Measurements from ENCODE around the gene C20orf173.
"Not testable (repeated sequence)": the region's sequence is repeated elsewhere in the genome, so short reads cannot be mapped to it uniquely, and the experiment has no call there.

The C20orf173 gene, protein sequence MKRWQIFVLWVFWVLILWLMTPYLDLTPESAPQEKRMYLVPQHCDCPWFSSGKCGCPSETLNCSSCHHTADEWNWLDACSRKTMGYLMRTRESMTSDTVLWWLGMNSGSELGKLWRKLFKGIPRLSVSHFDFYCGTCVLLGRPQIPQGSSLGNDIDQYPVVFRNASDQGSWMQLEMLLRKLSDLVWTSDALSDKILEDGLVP

DNA sequence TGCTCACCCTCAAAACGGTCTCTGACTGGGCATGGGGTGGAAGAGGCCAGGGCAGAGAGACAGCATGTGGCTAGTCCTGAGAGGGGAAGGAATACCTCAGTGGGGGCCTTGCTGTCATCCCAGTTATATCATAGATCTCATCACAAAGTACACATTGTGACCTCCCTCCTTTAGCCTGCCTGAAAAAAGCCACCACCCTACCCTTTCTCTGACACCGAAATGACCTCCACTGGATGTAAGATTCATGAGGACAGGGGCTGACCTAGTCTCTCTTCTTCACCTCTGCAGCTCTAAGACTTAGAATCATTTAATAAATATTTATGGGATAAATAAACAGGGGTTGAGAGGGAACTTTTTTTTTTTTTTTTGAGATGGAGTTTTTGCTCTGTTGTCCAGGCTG is at the start of gene C20orf173:
C20orf173 (minus strand) TSS at position 101 of the 400 bp plus-strand sequence. CDS start 279 bp downstream, outside the sequence.
- no peak for DNase-seq

GRCh38 chr20:35579196-35579595 is 49.7 kb upstream of the C20orf173 start:
- DNase-seq, result no peak

- no peak for DNase-seq
These were observed 49.0 kb upstream of the C20orf173 start for GRCh38 chr20:35578469-35578868.

DNA sequence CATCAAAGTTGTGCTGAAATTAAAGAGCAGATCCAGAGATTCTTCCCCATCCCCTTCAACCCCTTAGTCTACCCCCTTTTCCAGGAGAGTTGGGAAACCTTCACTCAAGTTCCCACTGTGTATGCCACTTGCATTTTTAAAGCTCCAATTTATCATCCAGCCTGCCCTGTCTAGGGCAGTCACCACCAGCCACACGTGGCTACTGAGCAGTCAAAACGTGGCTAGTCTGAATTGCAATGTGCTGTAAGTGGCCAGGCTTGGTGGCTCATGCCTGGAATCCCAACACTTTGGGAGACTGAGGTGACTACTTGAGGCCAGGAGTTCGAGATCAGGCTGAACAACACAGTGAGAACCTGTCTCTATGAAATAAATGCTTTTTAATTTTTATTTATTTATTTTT is 47.4 kb upstream of the C20orf173 start:
- DNase-seq, result no peak

DNA sequence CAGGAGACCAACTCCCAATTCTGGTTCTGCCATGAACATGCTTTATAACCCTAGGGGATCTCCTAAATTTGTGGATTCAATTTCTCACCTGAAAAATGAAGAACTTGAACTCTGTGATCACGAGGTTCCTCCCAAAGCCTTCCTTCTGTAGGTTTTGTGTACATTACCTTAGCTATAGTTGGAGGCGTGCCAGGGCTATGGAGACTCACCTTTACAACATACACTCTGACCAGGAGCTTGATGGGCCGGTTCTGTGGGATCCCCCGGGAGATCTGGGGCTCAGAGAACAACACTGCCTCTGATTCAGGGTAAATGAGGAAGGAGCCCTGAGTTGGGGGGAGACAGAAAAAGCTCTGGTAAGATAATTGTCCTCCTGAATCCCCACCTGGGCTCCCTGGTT is 46.5 kb upstream of the C20orf173 start:
- DNase-seq, result no peak

DNA sequence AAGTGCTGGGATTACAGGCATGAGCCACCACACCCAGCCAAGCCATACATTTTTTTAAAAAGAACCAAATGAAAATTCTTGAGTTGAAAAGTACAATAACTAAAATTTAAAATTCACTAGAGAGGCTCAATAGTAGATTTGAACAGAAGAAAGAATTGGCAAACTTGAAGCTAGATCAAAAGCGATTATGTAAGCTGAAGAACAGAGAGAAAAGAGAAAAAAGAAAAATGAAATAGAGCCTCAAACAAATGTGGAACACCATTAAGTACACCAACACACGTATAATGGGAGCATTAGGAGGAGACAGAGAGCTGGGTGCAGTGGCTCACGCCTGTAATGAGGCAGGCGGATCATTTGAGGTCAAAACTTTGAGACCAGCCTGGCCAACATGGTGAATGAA is 43.4 kb upstream of the C20orf173 start:
- no peak for DNase-seq

DNA sequence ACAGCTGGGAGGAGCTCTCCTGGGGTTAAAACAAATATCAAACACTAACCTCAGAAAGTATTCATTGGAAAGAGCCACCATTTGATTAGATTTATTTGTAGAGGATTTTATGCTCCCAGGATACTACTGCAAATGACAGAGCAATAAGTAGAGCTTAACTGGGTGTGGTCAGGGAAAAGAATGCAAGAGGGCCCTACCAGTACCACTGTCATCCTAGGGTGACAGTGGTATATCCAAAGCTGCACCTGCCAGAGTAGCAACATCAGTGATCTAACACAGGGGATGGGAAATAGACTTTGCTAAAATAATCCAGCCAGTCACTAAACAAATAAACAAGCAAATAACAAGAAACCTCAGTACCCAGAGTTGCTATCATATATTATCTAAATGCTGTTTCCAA is 42.1 kb upstream of the C20orf173 start:
- DNase-seq, result no peak

- no peak for DNase-seq
These were observed 39.2 kb upstream of the C20orf173 start for GRCh38 chr20:35568645-35569044.

DNA sequence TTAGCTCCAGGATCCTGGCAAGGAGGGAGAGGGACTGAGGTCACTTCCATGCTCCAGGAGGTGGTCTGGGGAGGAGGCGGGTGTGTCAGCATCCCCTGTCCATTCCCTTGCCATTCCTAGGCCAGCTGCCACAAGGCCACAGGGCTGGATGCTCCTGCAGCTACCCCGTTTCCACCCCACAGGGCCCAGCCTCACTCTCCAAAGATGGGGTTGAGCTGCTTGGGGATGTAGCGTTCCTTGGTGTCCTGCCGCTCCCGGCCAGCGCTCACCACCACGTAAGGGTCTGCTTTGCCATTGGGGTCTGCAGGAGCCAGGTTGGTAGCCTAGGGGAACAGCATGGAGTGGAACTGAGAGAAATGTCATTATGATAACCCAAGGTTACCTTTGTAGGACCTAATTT is 35.5 kb upstream of the C20orf173 start:
- no peak for DNase-seq

DNA sequence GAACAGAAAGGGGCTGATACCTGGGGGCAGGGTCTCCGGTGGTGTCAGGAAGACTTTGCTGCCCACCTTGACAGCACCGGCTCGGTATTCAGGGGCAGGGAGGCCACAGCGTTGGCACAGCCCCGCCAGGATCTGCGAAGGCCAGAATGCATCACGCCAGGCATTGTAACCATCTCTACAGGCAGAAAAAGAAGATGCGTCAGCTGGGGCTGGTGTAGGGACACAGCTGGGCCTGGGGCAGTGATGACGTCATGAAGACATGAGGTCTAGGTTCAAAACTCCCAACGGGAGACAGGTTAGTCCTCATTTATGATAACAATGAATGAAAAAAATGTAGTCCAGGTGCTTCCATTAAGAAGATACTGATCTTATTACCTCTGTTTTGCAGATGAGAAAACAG is 34.4 kb upstream of the C20orf173 start:
- DNase-seq, result no peak

GRCh38 chr20:35562541-35563110 is 33.2 kb upstream of the C20orf173 start:
- DNase-seq, result no peak

DNA sequence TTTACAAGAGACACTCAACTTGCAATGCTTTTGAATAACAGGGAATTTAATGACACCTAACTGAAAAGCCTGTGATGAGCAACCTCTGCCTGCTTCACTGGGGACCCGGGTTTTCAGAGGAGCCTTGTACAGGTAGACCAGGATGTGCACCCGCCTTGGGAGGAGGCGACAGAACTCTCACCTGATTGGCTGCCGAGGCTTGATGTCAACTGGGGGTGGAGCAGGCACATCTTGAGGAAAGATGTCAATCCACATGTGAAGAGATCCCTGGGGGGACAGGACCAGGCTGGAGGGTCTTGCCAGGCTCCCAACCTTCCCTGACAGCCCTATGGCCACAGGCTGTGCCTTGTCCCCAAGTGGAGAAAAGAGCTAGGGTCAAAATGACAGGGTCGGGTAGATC is 32.2 kb upstream of the C20orf173 start:
- DNase-seq, result peak; percentile 37

DNA sequence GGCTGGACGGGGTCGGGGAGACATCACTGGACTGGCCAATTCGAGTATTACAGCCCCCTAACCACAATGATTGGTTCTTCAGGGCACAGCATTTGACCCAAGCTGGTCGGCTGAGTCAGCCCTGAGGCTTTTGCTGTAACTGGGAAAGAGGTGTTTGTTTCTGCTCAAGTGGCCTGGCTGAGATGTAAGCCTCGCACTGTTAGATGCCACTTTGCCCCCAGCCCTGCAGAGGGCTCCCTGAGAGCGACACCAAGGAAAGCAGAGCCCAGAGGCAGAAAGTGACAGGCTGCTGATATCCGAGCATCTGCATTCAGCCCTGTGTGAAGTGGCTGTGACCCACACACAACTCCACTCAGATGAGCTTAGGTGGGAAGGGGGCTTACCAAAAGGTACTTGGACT is 31.8 kb upstream of the C20orf173 start:
- DNase-seq, result peak; percentile 74

GRCh38 chr20:35560541-35560940 is 31.1 kb upstream of the C20orf173 start:
- no peak for DNase-seq

GRCh38 chr20:35560105-35560511 is 30.7 kb upstream of the C20orf173 start:
- DNase-seq, result no peak

DNA sequence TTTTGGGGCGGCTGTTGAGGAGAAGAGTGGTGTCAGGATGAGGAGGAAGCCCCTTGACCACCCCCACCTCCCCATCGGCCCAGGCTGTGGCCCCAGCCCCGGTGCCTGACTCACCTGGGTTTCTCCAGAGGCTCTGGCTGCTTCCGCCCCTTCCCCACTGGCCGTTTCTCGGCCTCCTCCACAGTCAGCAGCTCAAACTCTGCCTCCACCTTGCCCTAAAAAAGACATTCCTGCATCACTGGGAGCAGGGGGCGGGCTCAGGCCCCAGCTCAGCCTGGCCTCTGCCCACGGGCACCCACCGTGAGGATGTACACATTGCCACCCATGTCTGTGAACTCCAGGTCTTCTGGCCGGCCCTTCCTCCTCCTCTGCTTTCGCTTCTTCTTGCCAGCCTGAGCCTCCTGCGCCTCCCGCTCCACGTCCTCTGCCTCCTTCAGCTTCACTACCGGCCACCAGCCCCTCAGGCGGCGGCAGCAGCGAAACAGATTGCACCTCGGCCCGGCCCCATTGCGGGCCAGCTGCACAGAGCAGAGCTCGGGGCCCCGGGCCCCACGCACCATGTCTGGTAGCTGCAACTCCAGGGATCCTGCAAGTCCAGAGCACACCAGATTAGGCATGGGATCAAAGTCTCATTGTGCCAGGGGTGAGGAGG is 29.7 kb upstream of the C20orf173 start:
- DNase-seq, result no peak

DNA sequence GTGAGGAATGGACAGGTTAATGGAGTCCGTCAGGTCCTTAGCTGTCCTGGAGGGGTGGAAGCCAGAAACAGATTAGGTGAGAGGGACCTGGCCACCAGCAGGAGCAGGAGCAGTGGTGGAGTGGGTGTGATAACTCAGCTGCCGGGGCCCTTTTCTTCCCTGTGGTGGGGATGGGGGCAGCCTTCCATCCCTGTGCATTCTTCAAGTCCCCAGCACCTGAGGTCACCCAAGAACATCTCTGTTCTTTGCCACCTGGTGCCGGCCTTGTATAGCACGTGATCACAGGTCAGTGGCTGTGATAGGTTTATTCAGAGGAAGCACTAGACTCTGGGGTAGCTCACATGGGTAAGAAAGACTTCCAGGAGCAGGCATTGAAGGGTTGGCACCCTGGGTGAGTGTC is 29.0 kb upstream of the C20orf173 start:
- DNase-seq, result no peak

- no peak for DNase-seq
These were observed 27.4 kb upstream of the C20orf173 start for GRCh38 chr20:35556871-35557270.

GRCh38 chr20:35555951-35556645 is 26.6 kb upstream of the C20orf173 start:
- no peak for DNase-seq

- not testable (repeated sequence) for DNase-seq
These were observed 26.0 kb upstream of the C20orf173 start for GRCh38 chr20:35555461-35555860.

- no peak for DNase-seq
These were observed 23.5 kb upstream of the C20orf173 start for GRCh38 chr20:35552914-35553313.

DNA sequence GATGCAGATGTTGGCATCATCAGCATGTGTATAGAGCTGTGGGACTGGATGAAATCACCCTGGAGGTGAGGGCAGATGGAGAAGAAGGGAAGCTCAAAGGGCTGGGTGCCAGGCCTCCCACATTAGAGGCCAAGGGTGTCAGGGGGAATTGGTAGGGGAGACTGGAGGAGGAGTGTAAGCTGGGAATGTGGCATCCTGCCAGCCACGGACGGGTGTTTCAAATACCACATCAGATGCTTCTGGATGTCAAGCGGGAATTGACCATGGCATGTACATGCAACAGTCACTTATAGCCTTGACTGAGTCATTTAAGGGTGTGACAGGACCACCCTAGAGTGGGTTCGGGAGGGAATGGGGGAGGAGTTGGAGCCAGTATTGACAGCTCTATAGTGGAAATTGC is 22.1 kb upstream of the C20orf173 start:
- no peak for DNase-seq

DNA sequence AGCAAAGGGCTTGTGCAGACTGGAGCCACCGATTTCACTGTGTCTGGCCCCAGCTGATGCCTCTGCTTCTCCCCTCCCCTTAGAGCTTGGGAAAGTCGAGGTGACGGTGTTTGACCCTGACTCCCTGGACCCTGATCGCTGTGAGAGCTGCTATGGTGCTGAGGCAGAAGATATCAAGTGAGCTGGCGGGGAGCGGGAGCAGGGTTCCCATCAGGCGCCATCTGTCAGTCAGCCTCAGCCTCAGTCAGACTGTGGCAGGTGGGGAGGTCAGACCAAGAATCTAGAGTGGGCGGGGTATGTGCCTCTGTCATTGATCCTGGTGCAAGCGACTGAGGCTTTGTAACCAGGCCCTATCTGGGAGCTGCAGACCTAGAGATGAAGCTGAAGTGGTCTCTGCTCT is 17.9 kb upstream of the C20orf173 start:
- DNase-seq, result no peak

DNA sequence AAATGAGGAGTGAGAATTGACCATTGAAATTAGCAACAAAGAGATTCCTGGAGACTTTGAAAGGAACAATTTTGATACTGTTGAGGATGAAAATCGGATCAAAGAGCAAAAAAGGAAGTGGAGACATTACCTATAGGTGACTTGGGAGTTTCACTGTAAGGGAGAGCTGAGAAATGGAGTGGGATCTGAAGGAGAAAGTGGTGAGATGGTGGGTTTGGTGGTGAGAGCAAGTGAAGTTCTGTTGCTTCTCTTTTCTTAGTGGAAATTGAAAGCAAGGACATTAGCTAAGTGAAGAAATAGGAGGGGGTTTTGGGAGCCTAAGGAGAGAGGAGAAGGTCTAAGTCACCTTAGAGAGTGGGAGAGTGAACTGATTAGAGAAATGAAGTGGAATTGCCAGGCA is 16.7 kb upstream of the C20orf173 start:
- DNase-seq, result no peak

Measured in DMS79 treated with DMSO at 0.1 percent for 48 hours (cell line).